HG03571 (cell line): Measurements from ENCODE around the gene GSN.
A peak's percentile ranks its signal among the peaks of the same experiment; 100 is the strongest.

Source experiments
- ATAC-seq: cut with Tn5 transposase; IDR thresholded peaks from one replicate; pipeline ENCODE4 v1.9.1; 2021; ENCODE audit not compliant: unreplicated experiment

Gene GSN

GRCh38 chr9:121350036-121350435 lies 82.1 kb downstream of the GSN start:
- ATAC-seq = no peak

- ATAC-seq = no peak
Observed at GRCh38 chr9:121350993-121351561, 83.1 kb downstream of the GSN start.

- peak; percentile 96 for ATAC-seq
Observed at GRCh38 chr9:121353241-121354061, 85.5 kb downstream of the GSN start.

DNA sequence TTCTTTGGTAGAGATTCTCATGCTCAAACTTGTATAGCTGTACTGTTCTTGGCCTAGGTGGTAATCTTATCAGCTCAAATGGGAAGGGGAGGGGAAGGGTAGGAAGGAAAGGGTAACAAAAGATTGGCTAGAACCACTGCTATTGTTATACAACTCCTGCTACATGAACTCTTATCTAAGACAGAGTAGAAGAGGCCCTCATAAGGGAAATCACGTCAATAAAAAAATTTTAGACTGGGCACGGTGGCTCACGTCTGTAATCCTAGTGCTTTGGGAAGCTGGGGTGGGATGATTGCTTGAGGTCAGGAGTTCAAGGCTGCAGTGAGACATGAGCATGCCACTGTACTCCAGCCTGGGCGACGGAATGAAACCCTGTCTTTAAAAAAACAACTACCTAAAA lies 86.2 kb downstream of the GSN start:
- no peak for ATAC-seq

DNA sequence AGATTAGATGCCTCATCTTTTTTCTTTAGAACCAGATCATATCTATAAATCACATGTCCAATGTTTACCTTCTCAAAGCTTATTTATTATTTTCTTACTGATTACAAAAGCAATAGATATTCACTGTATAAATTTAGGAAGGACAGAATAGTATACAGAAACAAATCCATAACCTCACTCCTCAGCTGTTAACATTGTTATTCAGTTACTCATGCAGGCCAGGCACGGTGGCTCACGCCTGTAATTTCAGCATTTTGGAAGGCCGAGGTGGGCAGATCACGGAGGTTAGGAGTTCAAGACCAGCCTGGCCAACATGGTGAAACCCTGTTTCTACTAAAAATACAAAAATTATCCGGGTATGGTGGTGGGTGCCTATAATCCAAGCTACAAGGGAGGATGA lies 86.8 kb downstream of the GSN start:
- ATAC-seq = no peak

GRCh38 chr9:121357011-121357410 lies 89.0 kb downstream of the GSN start:
- no peak for ATAC-seq

DNA sequence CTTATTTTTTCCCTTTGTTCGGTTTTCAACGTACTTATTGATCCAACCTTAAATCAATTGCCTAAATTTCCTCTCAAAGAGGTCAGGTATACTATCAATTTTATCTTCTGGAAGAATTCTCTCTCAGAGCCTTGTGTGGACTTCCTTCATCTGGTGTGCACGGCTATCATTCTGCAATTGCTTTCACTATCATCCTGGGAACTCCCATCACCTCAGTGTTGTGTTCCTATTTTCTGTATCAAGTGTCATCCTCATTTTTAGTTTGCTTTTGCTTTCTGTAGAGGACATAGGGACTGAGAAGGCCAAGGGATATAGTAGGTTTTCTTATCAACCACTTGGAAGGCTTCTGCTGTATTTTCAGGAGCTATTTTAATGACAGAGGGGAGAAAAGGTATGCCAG lies 90.8 kb downstream of the GSN start:
- no peak for ATAC-seq

GRCh38 chr9:121359351-121360294 lies 91.7 kb downstream of the GSN start:
- ATAC-seq = no peak

- no peak for ATAC-seq
Observed at GRCh38 chr9:121360601-121361374, 92.8 kb downstream of the GSN start.

DNA sequence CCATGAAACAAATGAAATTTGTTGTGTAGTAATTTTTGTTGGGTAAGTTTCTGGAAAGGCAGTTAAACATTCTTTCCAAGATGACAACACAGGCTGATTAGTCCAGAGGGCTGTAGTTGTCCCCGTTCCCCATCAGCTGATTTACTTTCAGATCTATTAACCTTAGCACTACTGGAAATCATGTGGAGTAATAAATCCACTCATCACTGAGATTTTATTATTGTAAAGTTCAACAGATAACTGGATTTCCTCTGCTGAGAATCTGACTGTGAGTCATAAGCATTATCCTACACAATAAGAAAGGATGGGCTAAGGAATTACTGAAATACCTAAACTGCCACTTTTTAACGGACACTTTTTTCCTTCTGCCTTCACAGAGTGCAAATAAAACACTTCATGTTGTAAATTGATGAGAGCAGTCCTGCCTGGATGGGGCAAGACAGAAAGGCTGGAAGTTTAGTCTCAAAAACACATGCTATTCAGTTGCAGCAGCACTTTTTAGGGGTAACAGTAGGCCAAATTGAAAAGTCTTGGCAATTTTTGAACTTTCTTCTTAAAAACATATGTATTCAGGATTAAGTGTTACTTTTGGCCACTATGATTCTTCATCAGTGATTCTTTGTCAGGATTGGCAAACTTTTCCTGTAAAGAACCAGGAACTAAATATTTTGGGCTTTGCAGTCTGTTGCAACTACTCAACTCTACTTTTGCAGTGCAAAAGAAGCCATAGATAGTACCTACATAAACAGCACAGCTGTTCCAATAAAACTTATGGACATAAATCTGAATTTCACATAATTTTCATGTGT lies 95.1 kb downstream of the GSN start:
- no peak for ATAC-seq

- ATAC-seq = no peak
Observed at GRCh38 chr9:121363622-121363961, 95.6 kb downstream of the GSN start.

DNA sequence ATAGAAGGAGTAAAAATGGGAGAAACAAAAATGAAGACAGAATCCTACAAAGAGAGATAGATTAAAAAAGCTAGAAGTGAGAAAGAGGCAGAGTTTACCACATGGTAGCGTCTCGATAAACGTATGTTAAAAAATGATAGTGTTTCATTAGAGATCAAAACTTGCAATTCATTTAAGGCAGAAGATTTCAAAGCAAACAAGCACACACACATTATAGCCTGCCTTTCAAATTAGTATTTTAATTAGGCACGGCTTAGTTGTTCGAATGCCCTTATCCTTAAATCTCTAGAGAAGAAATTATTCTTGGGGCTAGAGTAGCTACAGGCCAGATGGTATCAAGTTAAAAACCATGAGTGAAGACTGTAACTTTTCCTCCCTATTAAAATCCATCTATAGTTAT lies 96.1 kb downstream of the GSN start:
- no peak for ATAC-seq

GRCh38 chr9:121364886-121365285 lies 96.9 kb downstream of the GSN start:
- ATAC-seq = no peak

DNA sequence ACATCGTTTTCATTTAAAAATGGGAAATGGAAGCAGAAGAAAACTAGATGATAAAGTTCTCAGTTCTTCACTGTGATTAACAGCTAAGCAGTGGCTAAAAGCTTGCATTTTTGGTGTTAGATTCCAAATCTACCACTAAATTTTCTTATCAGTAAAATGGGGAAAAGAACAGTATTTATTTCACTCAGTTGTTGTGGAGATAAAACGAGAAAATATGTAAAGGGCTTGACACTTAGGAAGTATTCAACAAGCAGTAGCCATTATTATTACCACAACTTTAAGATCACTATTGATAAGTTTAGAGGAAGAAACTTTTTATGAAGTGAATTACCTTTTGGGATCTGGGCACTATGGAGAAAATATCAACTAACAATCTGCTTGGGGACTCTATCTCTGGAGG lies 97.6 kb downstream of the GSN start:
- ATAC-seq = no peak

- ATAC-seq = no peak
Observed at GRCh38 chr9:121366611-121367192, 98.7 kb downstream of the GSN start.

DNA sequence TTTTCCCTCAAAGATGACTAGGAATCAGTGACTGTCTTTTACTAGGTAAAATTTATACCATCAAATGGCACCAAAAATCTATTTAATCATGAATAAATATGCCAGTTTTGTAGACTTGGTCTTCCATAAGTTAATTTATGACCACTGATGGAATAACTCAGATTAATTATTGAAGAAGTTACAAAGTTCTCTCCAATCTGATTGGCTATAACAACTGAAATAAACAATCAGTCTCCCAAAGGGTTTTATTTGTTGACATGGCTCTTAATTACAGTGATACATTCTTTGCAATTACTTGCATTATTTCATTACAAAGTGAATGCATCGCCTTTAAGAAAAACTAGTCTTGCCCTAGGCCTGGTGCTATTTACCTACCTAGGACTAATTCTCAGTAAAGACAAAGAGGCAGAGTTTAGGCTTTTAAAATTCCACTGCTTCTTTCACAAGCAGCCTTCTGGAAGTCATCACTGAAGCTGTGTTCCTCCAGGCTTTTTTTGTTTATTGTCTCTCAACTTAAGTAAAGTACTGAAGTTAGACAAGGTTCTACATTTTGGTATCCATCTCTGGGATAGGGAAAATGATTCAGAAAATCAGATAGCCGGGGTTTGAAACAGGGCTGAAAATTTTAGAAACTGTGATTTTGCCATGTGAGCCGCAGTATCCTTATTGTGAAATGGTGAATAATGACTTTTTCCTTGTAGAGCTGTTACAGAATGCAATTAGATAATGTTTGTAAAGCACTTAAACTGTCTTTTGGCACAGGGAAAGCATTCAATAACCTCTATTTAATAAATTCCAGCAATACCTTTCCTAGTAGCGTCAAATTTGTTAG lies 99.6 kb downstream of the GSN start:
- no peak for ATAC-seq

DNA sequence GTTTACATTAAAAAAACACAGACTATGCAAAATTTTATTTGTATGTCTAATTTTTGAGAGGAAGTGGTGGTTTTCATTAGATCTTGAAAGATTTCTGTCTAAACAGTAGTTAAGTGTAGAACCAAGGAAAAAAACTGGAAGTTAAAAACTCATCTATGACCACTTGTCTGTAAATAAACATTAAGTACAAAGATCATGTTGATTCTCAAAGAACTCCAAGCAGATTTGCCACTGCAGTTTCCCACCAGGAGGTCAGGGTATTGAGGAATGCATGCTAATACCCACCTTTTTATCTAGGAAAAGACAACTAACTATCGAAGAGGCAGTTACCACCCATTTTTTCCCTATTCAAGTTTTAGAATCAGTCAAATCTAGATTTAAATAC lies 100.2 kb downstream of the GSN start:
- ATAC-seq = no peak

- ATAC-seq = no peak
Observed at GRCh38 chr9:121368745-121369144, 100.8 kb downstream of the GSN start.
